GM21576 (cell line): ENCODE results near the gene ADK.
"Not testable (repeated sequence)": the region's sequence is repeated elsewhere in the genome, so short reads cannot be mapped to it uniquely, and the experiment has no call there.

Source experiments
- ATAC-seq: cut with Tn5 transposase; IDR thresholded peaks from one replicate; pipeline ENCODE4 v1.9.1; 2021; ENCODE audit warnings: mild to moderate bottlenecking, moderate library complexity; ENCODE audit not compliant: unreplicated experiment

Gene ADK

GRCh38 chr10:74406006-74406405 is 255.0 kb downstream of the ADK start:
- no peak for ATAC-seq

GRCh38 chr10:74415146-74415839 is 264.3 kb downstream of the ADK start:
- no peak for ATAC-seq

DNA sequence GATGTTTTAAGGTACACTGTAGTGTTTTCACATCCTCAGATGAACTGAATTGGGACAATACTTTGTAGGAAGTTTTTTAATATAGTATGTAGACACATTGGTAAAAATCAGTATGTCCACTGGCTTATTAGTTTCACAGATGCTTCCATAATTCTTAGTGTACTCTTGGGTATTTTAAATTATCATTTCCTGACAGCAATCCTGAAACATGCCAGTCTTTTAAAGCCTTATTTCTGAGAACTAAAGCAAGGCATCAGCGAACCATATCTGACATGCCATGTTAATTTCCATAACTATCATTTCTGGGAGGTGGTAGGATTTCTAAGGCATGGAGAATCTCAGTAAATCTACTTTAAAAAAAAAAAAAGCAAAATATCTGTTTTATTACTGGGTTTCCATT is 266.4 kb downstream of the ADK start:
- no peak for ATAC-seq

GRCh38 chr10:74418285-74418872 is 267.4 kb downstream of the ADK start:
- ATAC-seq = no peak

DNA sequence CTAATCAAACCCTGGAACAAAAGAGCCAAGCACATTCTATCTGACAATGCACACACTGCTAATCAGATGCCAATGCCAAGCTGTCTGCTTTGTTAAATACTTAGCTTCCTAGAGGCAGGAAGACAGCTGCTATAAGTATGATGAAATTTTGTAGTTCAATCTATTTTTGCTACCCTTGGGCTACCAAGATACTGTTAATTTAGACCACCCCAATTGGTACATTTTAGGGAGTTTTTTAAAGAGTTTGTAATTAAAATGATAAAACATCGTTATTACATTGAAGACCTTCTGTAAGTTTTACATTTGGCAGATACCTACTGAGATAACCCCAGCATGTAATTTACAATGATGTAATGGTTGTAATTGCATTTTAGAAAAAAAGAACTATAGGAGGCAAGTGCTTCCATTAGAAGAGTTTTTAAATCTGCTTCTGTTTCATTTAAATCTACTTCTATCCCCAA is 268.5 kb downstream of the ADK start:
- no peak for ATAC-seq

- no peak for ATAC-seq
These were observed 268.9 kb downstream of the ADK start for GRCh38 chr10:74419958-74420375.

GRCh38 chr10:74424565-74424964 is 273.5 kb downstream of the ADK start:
- no peak for ATAC-seq

GRCh38 chr10:74425456-74426001 is 274.5 kb downstream of the ADK start:
- no peak for ATAC-seq

DNA sequence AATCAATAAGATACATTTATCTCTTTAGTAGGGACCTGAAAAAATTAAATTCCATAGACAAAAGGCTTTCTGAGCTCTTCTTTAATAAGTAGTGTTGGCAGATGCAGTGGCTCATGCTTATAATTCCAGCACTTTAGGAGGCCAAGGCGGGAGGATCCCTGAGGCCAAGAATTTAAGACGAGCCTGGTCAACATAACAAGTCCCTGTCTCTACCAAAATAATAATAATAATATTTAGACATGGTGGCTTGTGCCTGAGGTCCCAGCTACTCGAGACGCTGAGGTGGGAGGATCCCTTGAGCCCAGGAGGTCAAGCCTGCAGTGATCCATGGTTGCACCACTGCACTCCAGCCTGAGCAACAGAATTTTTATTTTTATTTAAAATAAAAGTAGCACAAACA is 280.8 kb downstream of the ADK start:
- ATAC-seq = no peak

GRCh38 chr10:74432841-74433594 is 282.0 kb downstream of the ADK start:
- no peak for ATAC-seq

GRCh38 chr10:74433595-74433956 is 282.6 kb downstream of the ADK start:
- no peak for ATAC-seq

- no peak for ATAC-seq
These were observed 283.0 kb downstream of the ADK start for GRCh38 chr10:74433993-74434392.

DNA sequence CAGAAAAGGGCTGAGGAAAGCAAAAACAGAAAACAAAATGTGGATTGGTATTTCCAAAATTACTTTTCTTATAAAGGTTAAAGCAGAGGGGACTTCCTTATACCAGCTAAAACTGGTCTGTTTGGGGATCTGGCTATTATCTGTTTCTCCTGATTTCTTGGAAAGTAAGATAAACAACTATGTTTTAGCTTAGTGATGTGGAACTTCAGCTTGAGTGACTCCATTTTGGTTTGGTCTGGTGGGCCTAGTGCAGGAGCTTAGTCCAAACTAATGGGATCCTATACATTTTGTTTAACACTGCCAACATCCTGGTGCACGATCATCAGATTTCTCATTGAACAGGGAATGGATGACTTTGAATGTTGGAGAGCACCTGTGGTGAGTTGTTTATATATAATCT is 283.5 kb downstream of the ADK start:
- ATAC-seq = no peak

DNA sequence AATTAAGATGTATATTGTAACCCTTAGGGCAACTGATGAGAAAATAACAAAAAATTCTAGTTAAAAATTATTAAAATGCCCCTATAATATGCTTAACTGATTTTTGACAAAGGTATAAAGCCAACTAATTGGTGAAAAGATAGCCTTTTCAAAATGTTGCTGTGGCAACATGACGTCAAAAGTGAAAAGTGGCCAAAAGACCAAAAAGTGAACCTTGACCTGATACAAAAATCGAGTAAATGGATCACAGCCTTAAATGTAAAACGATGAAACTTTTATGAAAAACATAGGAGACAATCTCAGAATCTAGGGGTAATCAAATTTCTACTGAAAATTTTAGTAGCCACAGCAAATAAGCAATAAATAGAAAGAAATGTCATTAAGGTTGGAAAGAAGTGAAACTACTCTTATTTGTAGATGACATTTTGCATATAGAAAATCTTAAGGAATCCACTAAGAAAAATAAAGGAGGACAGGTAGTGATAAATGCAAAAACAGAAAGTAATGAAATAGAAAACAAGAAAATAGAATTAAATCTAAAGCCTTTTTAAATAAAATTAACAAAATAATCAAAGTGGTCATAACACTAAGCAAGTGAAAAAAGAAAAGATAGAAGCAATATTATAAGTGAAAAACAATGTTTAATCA is 285.6 kb downstream of the ADK start:
- no peak for ATAC-seq

DNA sequence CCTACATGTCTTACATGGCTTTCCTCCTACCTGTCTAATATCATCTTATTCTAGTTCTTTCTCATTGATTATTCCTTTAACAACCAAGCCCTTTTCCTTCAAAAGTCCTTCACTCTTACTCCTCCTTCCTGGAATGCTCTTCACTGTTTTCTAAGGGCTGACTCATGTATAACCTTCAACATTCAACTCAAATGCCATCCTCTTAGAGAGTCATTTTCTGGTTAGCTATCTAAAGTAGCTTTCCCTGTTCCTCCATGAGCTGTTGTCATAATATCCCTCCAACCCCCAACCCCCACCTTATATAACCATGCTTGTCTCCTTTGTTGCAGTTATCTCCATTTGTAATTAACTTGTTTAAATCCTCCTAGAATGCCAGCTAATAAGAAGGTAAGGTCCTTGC is 286.8 kb downstream of the ADK start:
- ATAC-seq = no peak

- ATAC-seq = no peak
These were observed 288.2 kb downstream of the ADK start for GRCh38 chr10:74439213-74439612.

- no peak for ATAC-seq
These were observed 294.5 kb downstream of the ADK start for GRCh38 chr10:74445493-74445892.

GRCh38 chr10:74450602-74451001 is 299.6 kb downstream of the ADK start:
- no peak for ATAC-seq

DNA sequence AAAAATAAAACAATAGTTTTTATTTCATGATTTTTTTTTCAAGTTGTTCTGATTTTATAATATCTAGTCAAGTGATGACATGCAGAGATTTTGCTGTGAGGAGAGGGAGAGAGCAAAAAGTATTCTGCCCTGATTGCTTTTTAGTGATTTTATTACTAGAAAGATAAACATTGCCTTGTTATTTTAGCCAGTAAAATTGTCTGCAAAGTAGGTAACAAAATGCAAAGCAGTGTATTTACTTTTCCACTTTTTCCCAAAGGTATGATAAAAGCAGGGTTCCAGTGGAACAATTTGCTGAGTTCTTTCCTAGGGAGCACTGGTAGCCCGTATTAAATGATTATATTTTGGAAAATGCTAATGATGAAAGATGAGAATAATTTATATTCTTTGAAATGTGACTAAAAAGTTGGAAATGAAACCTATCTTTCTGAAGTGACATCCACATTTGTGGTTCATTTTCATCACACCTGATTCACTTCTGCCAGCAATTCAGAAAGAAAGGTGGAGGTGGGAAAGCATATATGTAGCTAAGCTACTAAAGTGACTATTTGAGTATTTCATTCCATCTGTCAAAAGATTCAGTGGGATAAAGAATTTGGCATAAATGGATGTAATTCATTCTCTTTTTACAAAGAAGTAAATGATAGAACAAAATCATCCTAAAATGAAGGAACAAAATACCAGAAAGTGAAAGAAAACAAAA is 300.3 kb downstream of the ADK start:
- no peak for ATAC-seq

GRCh38 chr10:74453169-74453568 is 302.1 kb downstream of the ADK start:
- ATAC-seq = no peak

DNA sequence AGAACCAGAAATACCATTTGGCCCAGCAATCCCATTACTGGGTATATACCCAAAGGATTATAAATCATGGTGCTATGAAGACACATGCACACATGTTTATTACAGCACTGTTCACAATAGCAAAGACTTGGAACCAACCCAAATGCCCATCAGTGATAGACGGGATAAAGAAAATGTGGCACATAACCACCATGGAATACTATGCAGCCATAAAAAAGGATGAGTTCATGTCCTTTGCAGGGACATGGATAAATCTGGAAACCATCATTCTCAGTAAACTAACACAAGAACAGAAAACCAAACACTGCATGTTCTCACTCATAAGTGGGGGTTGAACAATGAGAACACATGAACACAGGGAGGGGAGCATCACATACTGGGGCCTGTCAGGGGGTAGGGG is 306.5 kb downstream of the ADK start:
- ATAC-seq = not testable (repeated sequence)
